ENCODE data around the gene RFC4. TPM values are rescaled to one million over a fixed set of nuclear protein-coding genes. Genes with fewer than 3 reads are reported as not detected.

The RFC4 gene
- total RNA-seq, 1 donor from 2014 or later, result 8.3 TPM

- H3K36me3 ChIP-seq, result no peaks in the 10 kb centered on the region
- H3K9me3 ChIP-seq, result no peaks in the 10 kb centered on the region
- no peak overlapping the region for H3K27ac ChIP-seq
- DNase-seq, result no peak
- H3K4me3 ChIP-seq, result no peak overlapping the region
- intact Hi-C loops (cut with DNase I), result no loop called here
- TF ChIP-seq CTCF (IDR thresholded peaks at IDR 0.05), result peak; percentile 49
- no peaks in the 10 kb centered on the region for H3K27me3 ChIP-seq
- H3K4me1 ChIP-seq, result no peaks in the 10 kb centered on the region
- peak; percentile 75 for ATAC-seq
Observed at GRCh38 chr3:186849374-186849975, 43.2 kb upstream of the RFC4 start.

- H3K27ac ChIP-seq, result no peak overlapping the region
- H3K36me3 ChIP-seq, result no peaks in the 10 kb centered on the region
- no peak for TF ChIP-seq CTCF (IDR thresholded peaks at IDR 0.05)
- ATAC-seq (no peak), DNase-seq (no peak)
- intact Hi-C loops (cut with DNase I), result no loop called here
- no peak overlapping the region for H3K4me3 ChIP-seq
- no peaks in the 10 kb centered on the region for H3K4me1 ChIP-seq
- no peaks in the 10 kb centered on the region for H3K27me3 ChIP-seq
- H3K9me3 ChIP-seq, result no peaks in the 10 kb centered on the region
Observed at GRCh38 chr3:186847437-186847836, 41.2 kb upstream of the RFC4 start.

- intact Hi-C loops (cut with DNase I), result no loop called here
- TF ChIP-seq CTCF (IDR thresholded peaks at IDR 0.05), result no peak
Observed at GRCh38 chr3:186845756-186846155, 39.5 kb upstream of the RFC4 start.

GRCh38 chr3:186844908-186845307 lies 38.6 kb upstream of the RFC4 start:
- Histone ChIP-seq H3K9me3 (no peaks in the 10 kb centered on the region), H3K27me3 (no peaks in the 10 kb centered on the region), H3K4me3 (no peak overlapping the region), H3K27ac (no peak overlapping the region), H3K4me1 (no peaks in the 10 kb centered on the region), H3K36me3 (no peaks in the 10 kb centered on the region)
- DNase-seq (no peak), ATAC-seq (peak; percentile 30)
- TF ChIP-seq CTCF (IDR thresholded peaks at IDR 0.05), result no peak
- intact Hi-C loops (cut with DNase I), result no loop called here

More at GRCh38 chr3:186845756-186846155, 39.5 kb upstream of the RFC4 start:
- ATAC-seq (no peak), DNase-seq (no peak)
- Histone ChIP-seq H3K27me3 (no peaks in the 10 kb centered on the region), H3K4me3 (no peak overlapping the region), H3K9me3 (no peaks in the 10 kb centered on the region), H3K4me1 (no peaks in the 10 kb centered on the region), H3K36me3 (no peaks in the 10 kb centered on the region), H3K27ac (no peak overlapping the region)

- Histone ChIP-seq H3K27me3 (no peaks in the 10 kb centered on the region), H3K27ac (no peak overlapping the region), H3K4me1 (no peaks in the 10 kb centered on the region), H3K36me3 (no peaks in the 10 kb centered on the region), H3K4me3 (no peak overlapping the region), H3K9me3 (no peaks in the 10 kb centered on the region)
- DNase-seq (no peak), ATAC-seq (no peak)
- TF ChIP-seq CTCF (IDR thresholded peaks at IDR 0.05), result no peak
- intact Hi-C loops (cut with DNase I), result no loop called here
Observed at GRCh38 chr3:186843039-186843432, 36.8 kb upstream of the RFC4 start.

Data from upper lobe of right lung (tissue), 1 donor.